Endothelial cell of hepatic sinusoid (primary cell): Measurements from ENCODE around the gene RFK.
"Not testable (repeated sequence)": the region's sequence is repeated elsewhere in the genome, so short reads cannot be mapped to it uniquely, and the experiment has no call there.

Experiments
- in situ Hi-C: cut with HindIII; loops from 2 replicates; pipeline ENCODE4 v1.10.0; 2017; ENCODE audit warnings: low sequenced_read_pairs

The RFK gene

GRCh38 chr9:76394195-76394959, at the start of gene RFK:
Gene RFK (minus strand): TSS chr9:76394426. CDS start chr9:76394171, 255 bp downstream.
- in situ Hi-C loops, result no loop called here

GRCh38 chr9:76443887-76444286, 49.7 kb upstream of the RFK start:
- in situ Hi-C loops, result no loop called here

GRCh38 chr9:76441551-76442322, 47.5 kb upstream of the RFK start:
- in situ Hi-C loops, result no loop called here

GRCh38 chr9:76438841-76439588, 44.8 kb upstream of the RFK start:
- in situ Hi-C loops, result no loop called here

GRCh38 chr9:76437017-76437699, 42.9 kb upstream of the RFK start:
- in situ Hi-C loops, result not testable (repeated sequence)

- in situ Hi-C loops, result not testable (repeated sequence)
Measured at GRCh38 chr9:76434897-76435296, 40.7 kb upstream of the RFK start.

GRCh38 chr9:76433836-76434235, 39.6 kb upstream of the RFK start:
- in situ Hi-C loops, result no loop called here

GRCh38 chr9:76433406-76433805, 39.2 kb upstream of the RFK start:
- in situ Hi-C loops, result no loop called here

GRCh38 chr9:76431601-76432000, 37.4 kb upstream of the RFK start:
- in situ Hi-C loops, result no loop called here

GRCh38 chr9:76426807-76427419, 32.7 kb upstream of the RFK start:
- in situ Hi-C loops, result no loop called here

- in situ Hi-C loops, result no loop called here
Measured at GRCh38 chr9:76425677-76426453, 31.6 kb upstream of the RFK start.

- in situ Hi-C loops, result no loop called here
Measured at GRCh38 chr9:76424491-76424890, 30.3 kb upstream of the RFK start.

- in situ Hi-C loops, result no loop called here
Measured at GRCh38 chr9:76423216-76424177, 29.3 kb upstream of the RFK start.

- in situ Hi-C loops, result no loop called here
Measured at GRCh38 chr9:76419782-76420380, 25.7 kb upstream of the RFK start.

GRCh38 chr9:76417394-76417793, 23.2 kb upstream of the RFK start:
- in situ Hi-C loops, result no loop called here

- in situ Hi-C loops, result no loop called here
Measured at GRCh38 chr9:76415731-76416130, 21.5 kb upstream of the RFK start.

GRCh38 chr9:76415154-76415553, 20.9 kb upstream of the RFK start:
- in situ Hi-C loops, result no loop called here

- in situ Hi-C loops, result no loop called here
Measured at GRCh38 chr9:76414661-76415060, 20.4 kb upstream of the RFK start.
